Keratinocyte (primary cell): ENCODE results near the gene LUC7L3. TPM values are rescaled to one million over a fixed set of nuclear protein-coding genes. Genes with fewer than 3 reads are reported as not detected.

Source experiments
- DNase-seq: peaks from one replicate; pipeline ENCODE4 v3.0.0-alpha.2; 2011; ENCODE audit warnings: low read depth, missing footprints, low spot score
- FAIRE-seq: peaks from 2 replicates; lab custom pipeline; 2011; peaks lifted over from hg19 to GRCh38; lab: Jason Lieb, UNC
- H2AFZ ChIP-seq: 2 replicates; pipeline ENCODE4 v1.6.0; 2012; ENCODE audit warnings: low read length, control low read depth, inconsistent platforms; ENCODE audit not compliant: control insufficient read depth
- H3K27ac ChIP-seq: 2 replicates; pipeline ENCODE4 v1.5.1; 2011; ENCODE audit warnings: low read length; ENCODE audit not compliant: control insufficient read depth, insufficient read depth
- H3K27me3 ChIP-seq: 3 replicates; pipeline ENCODE4 v1.6.0; 2011; ENCODE audit warnings: low read length; ENCODE audit not compliant: control insufficient read depth, insufficient read depth; ENCODE audit errors: extremely low read depth
- H3K36me3 ChIP-seq, 2 experiments: 2 replicates in 1 of 2; 3 replicates in 1 of 2; pipeline ENCODE4 v1.5.1; 2011; ENCODE audit warnings: low read length in 2 of 2, mild to moderate bottlenecking in 1 of 2; ENCODE audit not compliant: control insufficient read depth in 2 of 2, insufficient read depth in 2 of 2; ENCODE audit errors: extremely low read depth in 1 of 2
- H3K4me1 ChIP-seq: 3 replicates; pipeline ENCODE4 v1.5.1; 2011; ENCODE audit warnings: low read length; ENCODE audit not compliant: control insufficient read depth, insufficient read depth; ENCODE audit errors: extremely low read depth
- H3K4me2 ChIP-seq: 3 replicates; pipeline ENCODE4 v1.6.0; 2011; ENCODE audit warnings: low read depth, low read length; ENCODE audit not compliant: control insufficient read depth, insufficient read depth; ENCODE audit errors: extremely low read depth
- H3K4me3 ChIP-seq, 3 experiments: fragments of 200-600 bp in 1 of 3; sonication (generic) in 1 of 3; 2 replicates in 2 of 3; 3 replicates in 1 of 3; pipeline ENCODE4 v1.5.1; 2011 to 2016; ENCODE audit warnings: low read length in 3 of 3, mild to moderate bottlenecking in 3 of 3, control low read depth in 2 of 3, inconsistent platforms in 1 of 3, low read depth in 1 of 3, mixed read lengths in 1 of 3, mixed run types in 1 of 3, moderate library complexity in 1 of 3; ENCODE audit not compliant: control insufficient read depth in 2 of 3, insufficient read depth in 2 of 3; ENCODE audit errors: extremely low read depth in 1 of 3
- H3K79me2 ChIP-seq: 2 replicates; pipeline ENCODE4 v1.6.0; 2012; ENCODE audit warnings: low read length; ENCODE audit not compliant: control insufficient read depth, insufficient read depth
- H3K9ac ChIP-seq: 3 replicates; pipeline ENCODE4 v1.6.0; 2011; ENCODE audit warnings: low read length; ENCODE audit not compliant: control insufficient read depth, insufficient read depth; ENCODE audit errors: extremely low read depth
- H3K9me1 ChIP-seq: 3 replicates; pipeline ENCODE4 v1.6.0; 2011; ENCODE audit warnings: low read length; ENCODE audit not compliant: control insufficient read depth, insufficient read depth; ENCODE audit errors: extremely low read depth
- H3K9me3 ChIP-seq: 2 replicates; pipeline ENCODE4 v1.5.1; 2012; ENCODE audit warnings: low read depth, low read length; ENCODE audit not compliant: control insufficient read depth
- H4K20me1 ChIP-seq: 3 replicates; pipeline ENCODE4 v1.6.0; 2011; ENCODE audit warnings: low read length; ENCODE audit not compliant: control insufficient read depth, insufficient read depth; ENCODE audit errors: extremely low read depth
- CTCF ChIP-seq, 3 experiments: IDR thresholded peaks in 1 of 3; conservative IDR thresholded peaks in 1 of 3; optimal IDR thresholded peaks in 1 of 3; 2 replicates in 2 of 3; 3 replicates in 1 of 3; pipeline versions ENCODE3 to v1.5.1; 2011; ENCODE audit warnings: low read length in 3 of 3, mild to moderate bottlenecking in 3 of 3, moderate library complexity in 2 of 3, control low read depth in 1 of 3, inconsistent platforms in 1 of 3; ENCODE audit not compliant: insufficient read depth in 2 of 3; ENCODE audit errors: extremely low read depth in 1 of 3
- EZH2 ChIP-seq: IDR thresholded peaks from one replicate; pipeline ENCODE4 v1.6.1; 2012; ENCODE audit warnings: inconsistent platforms, mild to moderate bottlenecking, low read length, moderate library complexity
- dilution Hi-C: fragments of 300-500 bp; cut with MboI; formaldehyde crosslinking; loops from one replicate; pipeline ENCODE4 v1.7.0; 2020; ENCODE audit warnings: low sequenced_read_pairs; ENCODE audit not compliant: extremely low pct_ligation_motif_present
- polyA plus RNA-seq, 5 experiments: library from polyadenylated mRNA; depleted of rRNA in 3 of 5; stranded (reverse) in 3 of 5; stranded (forward) in 1 of 5; unstranded in 1 of 5; fragments of >200 nt; gene quantifications; 1 replicate in 1 of 5; 2 replicates in 3 of 5; 3 replicates in 1 of 5; pipeline versions ENCODE4 v1.2.1 to v1.2.3, GENCODE V29; 2011 to 2012; ENCODE audit warnings: missing spikeins in 2 of 5, low read depth in 1 of 5, low replicate concordance in 1 of 5

The LUC7L3 gene
- polyA plus RNA-seq, 1 donor (not counting 4 experiments of a cell fraction or from before 2014, with no cell fraction given) = 92.4 TPM

- H3K4me1 ChIP-seq = no peaks in the 10 kb centered on the region
- TF ChIP-seq EZH2 = no peak
- TF ChIP-seq CTCF (optimal IDR thresholded peaks at IDR 0.05 in 1 of 3, IDR thresholded peaks at IDR 0.05 in 1 of 3, conservative IDR thresholded peaks at IDR 0.05 in 1 of 3; ENCODE audit: extremely low read depth in 1 of 3, insufficient read depth in 2 of 3, low read length in 3 of 3) = no peak
Measured at GRCh38 chr17:50728881-50729765, 9.7 kb downstream of the LUC7L3 start.

GRCh38 chr17:50731575-50732460 is 12.4 kb downstream of the LUC7L3 start:
- H3K27me3 ChIP-seq = no peaks in the 10 kb centered on the region
- H3K9me3 ChIP-seq = no peaks in the 10 kb centered on the region
- H2AFZ ChIP-seq = no peak overlapping the region
- FAIRE-seq (no peak), DNase-seq (no peak)
- H3K9ac ChIP-seq = no peak overlapping the region
- peaks cover 98% of the 10 kb centered on the region for H3K79me2 ChIP-seq
- no peaks in the 10 kb centered on the region for H3K36me3 ChIP-seq
- no peaks in the 10 kb centered on the region for H3K9me1 ChIP-seq
- peaks cover 42% of the 10 kb centered on the region for H4K20me1 ChIP-seq
- H3K4me2 ChIP-seq = no peak overlapping the region
- H3K4me1 ChIP-seq = no peaks in the 10 kb centered on the region
- no peak overlapping the region for H3K4me3 ChIP-seq
- dilution Hi-C loops = no loop called here
- TF ChIP-seq CTCF (optimal IDR thresholded peaks at IDR 0.05 in 1 of 3, IDR thresholded peaks at IDR 0.05 in 1 of 3, conservative IDR thresholded peaks at IDR 0.05 in 1 of 3; ENCODE audit: extremely low read depth in 1 of 3, insufficient read depth in 2 of 3, low read length in 3 of 3) (no peak), EZH2 (no peak)
- no peak overlapping the region for H3K27ac ChIP-seq

More at GRCh38 chr17:50728881-50729765, 9.7 kb downstream of the LUC7L3 start:
- Histone ChIP-seq H3K9me1 (no peaks in the 10 kb centered on the region), H3K27ac (no peak overlapping the region), H3K9ac (no peak overlapping the region), H4K20me1 (peaks cover 42% of the 10 kb centered on the region), H3K27me3 (no peaks in the 10 kb centered on the region), H3K79me2 (peaks cover 98% of the 10 kb centered on the region), H2AFZ (no peak overlapping the region), H3K36me3 (no peaks in the 10 kb centered on the region), H3K4me2 (no peak overlapping the region), H3K4me3 (no peak overlapping the region), H3K9me3 (no peaks in the 10 kb centered on the region)
- DNase-seq (no peak), FAIRE-seq (no peak)
- dilution Hi-C loops = no loop called here
